GM12892 (cell line): ENCODE data around the gene GPR87.

ENCODE experiments used
- DNase-seq: peaks from one replicate; pipeline ENCODE4 v3.0.0; 2011; ENCODE audit not compliant: insufficient read length
- FAIRE-seq: peaks from 2 replicates; lab custom pipeline; 2011; peaks lifted over from hg19 to GRCh38; lab: Jason Lieb, UNC
- POLR2A ChIP-seq: IDR thresholded peaks from 2 replicates; pipeline ENCODE4 v1.6.1; 2011; ENCODE audit warnings: low read depth, low read length, control low read depth
- POLR2AphosphoS5 ChIP-seq: IDR thresholded peaks from 2 replicates; pipeline ENCODE4 v1.6.1; 2011; ENCODE audit warnings: low read depth, low read length, control low read depth
- TAF1 ChIP-seq: IDR thresholded peaks from 2 replicates; pipeline ENCODE4 v1.6.1; 2011; ENCODE audit warnings: low read depth, mild to moderate bottlenecking, control low read depth, low read length, borderline replicate concordance

The GPR87 gene

DNA sequence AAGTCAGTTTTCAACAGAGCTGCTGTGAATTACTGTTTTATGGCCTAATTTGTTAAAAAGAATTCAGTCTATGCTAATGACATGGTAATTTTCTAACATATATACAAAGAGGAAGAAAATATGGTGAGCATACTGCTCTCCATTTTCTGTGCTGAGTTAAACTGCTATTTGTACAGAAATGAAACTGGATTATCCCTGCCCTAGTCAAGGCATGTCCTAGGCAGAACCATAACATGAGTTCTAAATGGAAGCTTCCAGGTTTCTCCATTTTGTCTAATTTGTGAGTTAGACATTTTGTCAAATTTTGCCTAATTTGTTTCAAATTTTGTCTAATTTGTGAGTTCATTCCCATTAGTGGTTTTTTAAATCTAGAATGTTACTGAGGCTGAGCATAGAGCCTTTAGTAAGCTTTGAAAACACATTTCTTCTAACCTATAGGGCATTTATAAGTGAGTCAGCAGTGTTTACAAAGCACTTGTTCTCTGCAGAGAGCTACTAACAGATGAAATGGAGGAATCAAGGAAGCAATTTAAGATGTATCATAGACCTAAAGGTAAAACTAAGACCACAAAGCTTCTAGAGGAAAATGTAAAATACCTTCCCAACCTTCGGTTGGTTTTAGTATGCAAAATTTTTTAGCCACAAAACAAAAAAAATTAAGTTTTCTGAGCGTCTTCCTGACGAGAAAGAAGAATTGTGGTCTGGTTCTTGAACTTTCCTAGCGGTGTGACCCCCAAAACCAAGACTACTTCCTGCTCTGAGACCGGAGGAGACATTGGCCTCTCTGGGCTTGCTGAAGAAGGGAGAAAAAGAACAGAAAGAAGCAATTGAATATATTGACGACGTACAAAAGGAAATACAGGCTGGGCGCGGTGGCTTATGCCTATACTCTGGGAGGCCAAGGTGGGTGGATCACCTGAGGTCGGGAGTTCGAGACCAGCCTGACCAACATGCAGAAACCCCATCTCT, 48.1 kb downstream of the GPR87 start:
- FAIRE-seq: no peak
- no peak for TF ChIP-seq TAF1
- no peak for TF ChIP-seq POLR2A
- TF ChIP-seq POLR2AphosphoS5: no peak

DNA sequence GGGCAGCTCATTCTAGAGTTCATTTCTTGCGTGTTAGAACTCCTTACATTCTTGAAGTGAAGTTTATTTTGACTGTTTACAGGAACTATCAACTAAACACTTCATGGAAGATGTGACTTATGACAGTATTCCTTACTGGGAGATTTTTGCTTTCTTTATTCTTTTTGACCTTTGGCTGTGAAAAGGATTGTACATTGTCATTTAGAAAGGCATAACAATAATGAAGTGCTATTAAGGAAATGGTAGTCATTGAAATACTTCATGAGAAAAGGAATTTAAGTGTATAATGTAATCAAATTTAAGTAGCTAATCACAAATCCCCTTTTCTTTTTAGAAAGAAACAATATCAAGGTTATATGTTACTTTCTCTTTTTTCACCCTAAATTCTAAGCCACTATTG, 49.6 kb downstream of the GPR87 start:
- DNase-seq (no peak), FAIRE-seq (no peak)
- no peak for TF ChIP-seq POLR2A

More for the DNA sequence above, 48.1 kb downstream of the GPR87 start:
- no peak for DNase-seq

DNA sequence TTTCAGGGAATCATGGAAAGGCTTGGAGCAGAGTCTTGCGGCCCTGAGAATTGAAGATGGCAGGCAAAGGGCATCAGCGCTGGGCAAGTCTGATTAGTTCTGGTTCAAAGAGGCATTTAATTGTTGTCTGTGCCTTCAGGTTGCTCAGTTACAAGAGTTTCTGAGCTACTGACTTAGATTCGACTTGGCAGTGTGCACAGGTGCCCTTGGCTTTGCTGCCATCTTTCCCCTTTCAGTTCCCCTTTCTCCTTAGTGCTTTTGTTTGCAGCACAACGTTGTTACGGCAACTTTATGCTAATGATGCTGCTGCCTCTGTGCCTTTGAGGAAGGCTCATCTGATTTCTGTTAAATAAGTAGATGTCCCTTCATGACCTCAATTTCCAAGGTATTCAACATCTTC, 50.8 kb downstream of the GPR87 start:
- no peak for TF ChIP-seq POLR2AphosphoS5
- TF ChIP-seq POLR2A: no peak
- TF ChIP-seq TAF1: no peak
- DNase-seq: no peak
- no peak for FAIRE-seq

DNA sequence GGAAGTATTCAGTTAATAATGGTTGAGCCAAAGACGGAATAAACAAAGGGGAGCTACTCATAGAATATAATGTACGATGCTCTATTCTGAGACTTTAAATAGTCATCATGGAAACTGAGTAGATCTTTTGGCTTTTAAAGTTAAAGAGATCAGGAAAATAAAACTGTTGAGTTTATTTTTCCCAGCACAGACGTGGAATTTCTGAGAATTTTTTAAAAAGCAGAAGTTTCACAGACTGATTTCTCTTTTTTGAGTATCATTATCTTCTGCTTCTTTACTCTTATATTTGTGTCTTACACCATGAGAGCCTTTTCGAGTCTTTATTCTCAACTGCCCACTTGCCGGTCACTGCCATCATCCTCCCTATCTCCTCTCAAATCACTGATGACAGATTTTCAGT, 51.5 kb downstream of the GPR87 start:
- TF ChIP-seq POLR2A: no peak
- no peak for TF ChIP-seq POLR2AphosphoS5
- no peak for TF ChIP-seq TAF1
- FAIRE-seq (no peak), DNase-seq (no peak)

DNA sequence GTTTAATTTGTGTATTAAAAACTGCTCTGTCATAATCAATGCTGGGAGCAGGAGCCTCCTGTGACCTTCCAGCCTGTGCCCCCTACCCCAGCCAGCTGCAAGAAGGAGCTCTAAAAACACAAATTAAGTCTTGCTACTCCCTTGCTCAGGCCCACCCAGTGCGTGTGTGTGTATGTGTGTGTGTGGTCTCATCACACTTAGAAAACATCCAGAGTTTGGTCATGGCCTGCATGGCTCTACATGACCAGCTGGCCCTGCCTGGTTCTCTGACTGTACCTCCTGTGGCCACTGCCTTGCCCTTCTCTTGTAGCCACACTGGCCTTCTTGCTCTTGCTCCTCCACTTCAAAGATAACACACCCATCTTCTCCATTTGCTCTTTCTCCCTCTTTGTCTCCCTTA, 52.0 kb downstream of the GPR87 start:
- FAIRE-seq: no peak
- DNase-seq: no peak
- TF ChIP-seq POLR2A (no peak), POLR2AphosphoS5 (no peak), TAF1 (no peak)

DNA sequence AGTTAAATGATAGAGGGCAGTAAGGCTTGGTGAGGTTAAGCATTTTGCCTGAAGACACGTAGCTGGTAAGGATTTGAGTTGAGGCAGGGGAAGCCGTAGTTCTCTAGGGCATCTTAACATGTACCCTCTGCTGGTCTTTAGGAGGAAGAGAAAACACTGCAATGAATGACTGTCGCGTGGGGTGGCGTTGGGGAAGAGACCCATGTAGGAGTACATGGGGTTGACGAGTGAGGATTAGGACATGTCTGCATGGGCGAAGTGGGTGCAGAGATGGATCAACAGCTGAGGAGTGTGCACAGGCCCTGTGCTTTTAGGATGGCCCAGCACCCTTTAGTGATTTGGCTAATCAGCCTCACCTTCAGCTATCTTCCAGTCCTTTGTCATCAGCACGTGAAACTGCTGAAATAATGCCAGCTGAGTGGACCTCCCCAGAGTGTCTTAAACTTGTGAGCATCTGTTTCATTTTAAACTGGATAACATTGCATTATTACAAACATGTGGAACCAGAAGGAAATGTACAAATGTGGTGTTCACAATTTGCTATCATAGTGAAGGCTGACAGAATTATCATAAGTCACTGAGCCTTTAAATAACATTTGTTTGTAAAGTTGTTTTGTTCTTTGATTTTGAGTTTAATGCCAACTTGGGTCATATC, 53.6 kb downstream of the GPR87 start:
- no peak for DNase-seq
- FAIRE-seq: no peak
- TF ChIP-seq TAF1: no peak
- no peak for TF ChIP-seq POLR2A
- no peak for TF ChIP-seq POLR2AphosphoS5

DNA sequence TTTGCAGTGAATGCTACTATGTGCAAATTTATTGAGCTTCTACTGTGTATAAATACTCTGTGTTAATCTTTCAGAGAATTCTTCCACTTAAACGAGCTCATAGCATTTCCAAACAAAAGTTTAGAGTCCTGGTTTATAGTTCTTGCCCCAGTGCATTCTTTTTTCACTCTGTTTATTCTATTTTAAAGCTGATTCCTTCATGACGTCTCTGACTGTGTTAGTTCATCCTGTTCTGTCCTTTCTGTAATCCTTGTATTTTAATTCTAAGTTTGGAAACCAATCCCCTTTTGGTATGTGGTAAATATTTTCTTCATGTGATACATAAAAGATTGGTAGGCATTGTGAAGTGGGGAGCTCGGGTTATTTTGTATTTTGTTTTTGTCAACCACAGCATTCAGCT, 57.0 kb downstream of the GPR87 start:
- FAIRE-seq: no peak
- TF ChIP-seq POLR2AphosphoS5: no peak
- no peak for TF ChIP-seq TAF1
- no peak for TF ChIP-seq POLR2A
- DNase-seq: no peak

DNA sequence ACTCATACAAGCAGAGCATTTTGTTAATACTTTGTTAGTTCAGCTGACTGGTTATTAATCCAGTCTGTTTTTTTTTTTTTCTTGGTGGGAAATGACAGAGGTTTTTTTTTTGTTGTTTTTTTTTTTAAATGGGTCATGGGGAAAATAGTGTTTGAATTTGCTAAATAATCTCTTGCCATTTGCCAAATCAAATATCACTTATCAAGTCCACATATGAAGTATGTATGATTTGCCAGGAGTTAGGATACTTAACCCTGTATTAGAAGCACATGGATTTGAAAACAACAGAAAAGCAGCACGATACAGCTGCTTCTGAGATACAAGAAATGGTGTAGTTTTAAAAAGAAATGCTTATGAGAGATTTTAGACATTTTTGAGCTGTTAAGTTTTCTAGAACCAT, 59.9 kb downstream of the GPR87 start:
- no peak for TF ChIP-seq TAF1
- no peak for TF ChIP-seq POLR2A
- TF ChIP-seq POLR2AphosphoS5: no peak
- DNase-seq (no peak), FAIRE-seq (no peak)

DNA sequence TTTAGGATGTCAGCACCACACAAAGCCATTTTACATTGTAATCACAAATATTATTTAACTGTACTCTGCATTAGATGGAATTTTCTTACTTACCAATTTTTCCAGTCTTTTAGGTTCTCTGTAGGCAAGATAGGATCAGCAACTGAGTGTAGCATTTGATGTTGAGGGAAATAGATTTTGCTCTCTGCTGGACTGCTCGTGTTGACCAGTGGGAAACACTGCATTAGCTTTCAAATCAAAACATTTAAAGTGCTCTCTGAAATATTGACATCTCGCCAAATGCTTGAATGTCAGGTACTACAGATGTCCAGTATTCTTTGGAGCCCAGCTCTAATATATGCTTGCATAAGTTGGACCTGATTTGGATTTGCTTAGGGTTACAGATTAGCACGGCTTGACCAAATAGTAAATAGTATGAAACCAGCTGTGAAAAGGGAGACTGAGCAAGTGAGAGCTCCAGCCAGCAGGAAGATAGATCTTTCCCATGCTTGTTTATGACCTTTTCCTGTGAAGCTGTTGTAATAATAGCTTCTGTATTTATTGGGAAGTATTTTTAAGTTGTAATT, 67.8 kb downstream of the GPR87 start:
- no peak for DNase-seq
- TF ChIP-seq POLR2AphosphoS5 (no peak), TAF1 (no peak), POLR2A (no peak)
- no peak for FAIRE-seq
